ENCODE results near the gene YTHDF1.
"Not testable (repeated sequence)": the region's sequence is repeated elsewhere in the genome, so short reads cannot be mapped to it uniquely, and the experiment has no call there.

The YTHDF1 gene

GRCh38 chr20:63253065-63253437 is 37.1 kb upstream of the YTHDF1 start:
- Histone ChIP-seq H3K27me3 (peaks cover 96% of the 10 kb centered on the region), H3K4me3 (ENCODE audit: low read depth in 1 of 2, low read length in 1 of 2) (no peak overlapping the region), H3K9me3 (no peaks in the 10 kb centered on the region), H3K36me3 (no peaks in the 10 kb centered on the region), H3K27ac (no peak overlapping the region), H3K4me1 (ENCODE audit: control insufficient read depth in 1 of 2, insufficient read depth in 1 of 2, low read depth in 1 of 2, low read length in 1 of 2) (no peaks in the 10 kb centered on the region)
- TF ChIP-seq, protein P1, sequence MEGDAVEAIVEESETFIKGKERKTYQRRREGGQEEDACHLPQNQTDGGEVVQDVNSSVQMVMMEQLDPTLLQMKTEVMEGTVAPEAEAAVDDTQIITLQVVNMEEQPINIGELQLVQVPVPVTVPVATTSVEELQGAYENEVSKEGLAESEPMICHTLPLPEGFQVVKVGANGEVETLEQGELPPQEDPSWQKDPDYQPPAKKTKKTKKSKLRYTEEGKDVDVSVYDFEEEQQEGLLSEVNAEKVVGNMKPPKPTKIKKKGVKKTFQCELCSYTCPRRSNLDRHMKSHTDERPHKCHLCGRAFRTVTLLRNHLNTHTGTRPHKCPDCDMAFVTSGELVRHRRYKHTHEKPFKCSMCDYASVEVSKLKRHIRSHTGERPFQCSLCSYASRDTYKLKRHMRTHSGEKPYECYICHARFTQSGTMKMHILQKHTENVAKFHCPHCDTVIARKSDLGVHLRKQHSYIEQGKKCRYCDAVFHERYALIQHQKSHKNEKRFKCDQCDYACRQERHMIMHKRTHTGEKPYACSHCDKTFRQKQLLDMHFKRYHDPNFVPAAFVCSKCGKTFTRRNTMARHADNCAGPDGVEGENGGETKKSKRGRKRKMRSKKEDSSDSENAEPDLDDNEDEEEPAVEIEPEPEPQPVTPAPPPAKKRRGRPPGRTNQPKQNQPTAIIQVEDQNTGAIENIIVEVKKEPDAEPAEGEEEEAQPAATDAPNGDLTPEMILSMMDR (IDR thresholded peaks at IDR 0.05) = no peak

- Histone ChIP-seq H3K27me3 (peaks cover 98% of the 10 kb centered on the region), H3K4me3 (ENCODE audit: low read depth in 1 of 2, low read length in 1 of 2) (no peak overlapping the region), H3K27ac (no peak overlapping the region), H3K4me1 (ENCODE audit: control insufficient read depth in 1 of 2, insufficient read depth in 1 of 2, low read depth in 1 of 2, low read length in 1 of 2) (no peaks in the 10 kb centered on the region), H3K36me3 (no peaks in the 10 kb centered on the region), H3K9me3 (no peaks in the 10 kb centered on the region)
- TF ChIP-seq, protein P1 (IDR thresholded peaks at IDR 0.05) = no peak
Observed at GRCh38 chr20:63252284-63252711, 36.4 kb upstream of the YTHDF1 start.

DNA sequence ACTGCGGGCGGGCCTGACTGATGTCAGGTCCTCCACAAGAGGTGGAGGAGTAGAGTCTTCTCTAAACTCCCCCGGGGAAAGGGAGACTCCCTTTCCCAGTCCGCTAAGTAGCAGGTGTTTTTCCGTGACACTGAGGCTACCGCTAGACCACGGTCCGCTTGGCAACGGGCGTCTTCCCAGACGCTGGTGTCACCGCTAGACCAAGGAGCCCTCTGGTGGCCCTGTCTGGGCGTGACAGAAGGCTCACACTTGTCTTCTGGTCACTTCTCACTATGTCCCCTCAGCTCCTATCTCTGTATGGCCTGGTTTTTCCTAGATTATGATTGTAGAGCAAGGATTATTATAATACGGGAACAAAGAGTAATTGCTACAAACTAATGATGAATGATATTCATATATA is 35.4 kb upstream of the YTHDF1 start:
- H3K4me3 ChIP-seq (ENCODE audit: low read depth in 1 of 2, low read length in 1 of 2); H3K4me1 ChIP-seq (ENCODE audit: control insufficient read depth in 1 of 2, insufficient read depth in 1 of 2, low read depth in 1 of 2, low read length in 1 of 2); H3K9me3 ChIP-seq; H3K27ac ChIP-seq; H3K36me3 ChIP-seq: not testable (repeated sequence)
- H3K27me3 ChIP-seq = peaks cover 99% of the 10 kb centered on the region

DNA sequence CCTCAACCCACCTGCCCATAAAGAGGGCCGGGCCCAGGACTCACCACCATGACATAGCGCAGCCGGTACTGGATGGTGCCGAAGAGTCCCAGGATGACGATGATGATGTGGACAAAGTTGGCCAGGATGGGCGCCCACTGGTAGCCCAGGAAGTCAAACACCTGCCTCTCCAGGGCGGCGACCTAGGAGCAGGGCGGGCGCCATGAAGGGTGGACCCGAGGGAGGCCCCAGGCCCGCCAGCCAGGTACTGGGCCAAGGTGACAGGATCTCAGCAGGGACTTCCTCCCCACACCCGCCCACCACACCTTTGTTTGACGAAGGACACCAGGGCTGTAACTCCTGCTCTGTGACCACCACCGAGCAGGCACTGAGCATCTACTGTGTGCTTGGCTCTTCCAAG is 34.0 kb upstream of the YTHDF1 start:
- TF ChIP-seq, protein P1 (IDR thresholded peaks at IDR 0.05) = no peak
- H3K27me3 ChIP-seq = peaks cover 99% of the 10 kb centered on the region

DNA sequence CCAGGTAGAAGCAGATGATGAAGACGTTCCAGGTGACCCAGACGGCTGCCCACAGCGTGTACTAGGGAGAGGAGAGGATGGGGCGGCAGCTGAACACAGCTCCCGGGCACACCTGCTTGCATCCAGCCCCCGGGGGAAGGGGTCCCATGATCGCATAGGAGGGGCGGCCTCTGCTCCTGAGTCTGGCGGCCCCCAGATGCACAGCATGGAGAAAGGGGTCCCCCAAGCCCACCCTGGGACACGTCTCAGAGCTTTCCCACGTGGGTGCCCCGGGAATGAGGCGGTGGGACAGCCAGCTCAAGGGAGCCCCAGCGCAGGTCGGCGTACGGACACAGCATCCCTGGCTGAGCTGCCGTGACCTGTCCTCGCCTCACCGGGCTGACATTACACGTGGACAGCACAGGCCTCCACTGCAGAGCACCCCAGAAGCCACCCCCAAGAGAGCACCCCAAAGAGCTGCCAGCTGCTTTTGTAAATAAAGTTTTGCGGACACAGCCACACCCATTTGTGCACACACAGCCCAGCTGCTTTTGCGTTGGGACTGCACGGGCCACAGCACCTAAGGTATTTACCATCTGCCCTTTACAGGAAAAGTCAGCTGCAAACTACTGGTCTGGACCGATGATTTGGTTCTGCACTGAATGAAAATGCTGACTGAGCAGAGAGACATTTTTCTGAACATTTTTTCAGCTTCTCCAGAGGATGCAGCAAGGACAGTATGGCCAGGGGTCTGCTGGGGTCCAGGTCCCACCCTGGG is 33.1 kb upstream of the YTHDF1 start:
- Histone ChIP-seq H3K27me3 (peaks cover 99% of the 10 kb centered on the region), H3K36me3 (no peaks in the 10 kb centered on the region), H3K4me1 (ENCODE audit: control insufficient read depth in 1 of 2, insufficient read depth in 1 of 2, low read depth in 1 of 2, low read length in 1 of 2) (no peaks in the 10 kb centered on the region), H3K27ac (no peak overlapping the region), H3K4me3 (ENCODE audit: low read depth in 1 of 2, low read length in 1 of 2) (no peak overlapping the region), H3K9me3 (no peaks in the 10 kb centered on the region)
- TF ChIP-seq, protein P1 (IDR thresholded peaks at IDR 0.05) = no peak

More for the DNA sequence above, 34.0 kb upstream of the YTHDF1 start:
- Histone ChIP-seq H3K4me1 (ENCODE audit: control insufficient read depth in 1 of 2, insufficient read depth in 1 of 2, low read depth in 1 of 2, low read length in 1 of 2) (no peaks in the 10 kb centered on the region), H3K27ac (no peak overlapping the region), H3K4me3 (ENCODE audit: low read depth in 1 of 2, low read length in 1 of 2) (no peak overlapping the region), H3K9me3 (no peaks in the 10 kb centered on the region), H3K36me3 (no peaks in the 10 kb centered on the region)

DNA sequence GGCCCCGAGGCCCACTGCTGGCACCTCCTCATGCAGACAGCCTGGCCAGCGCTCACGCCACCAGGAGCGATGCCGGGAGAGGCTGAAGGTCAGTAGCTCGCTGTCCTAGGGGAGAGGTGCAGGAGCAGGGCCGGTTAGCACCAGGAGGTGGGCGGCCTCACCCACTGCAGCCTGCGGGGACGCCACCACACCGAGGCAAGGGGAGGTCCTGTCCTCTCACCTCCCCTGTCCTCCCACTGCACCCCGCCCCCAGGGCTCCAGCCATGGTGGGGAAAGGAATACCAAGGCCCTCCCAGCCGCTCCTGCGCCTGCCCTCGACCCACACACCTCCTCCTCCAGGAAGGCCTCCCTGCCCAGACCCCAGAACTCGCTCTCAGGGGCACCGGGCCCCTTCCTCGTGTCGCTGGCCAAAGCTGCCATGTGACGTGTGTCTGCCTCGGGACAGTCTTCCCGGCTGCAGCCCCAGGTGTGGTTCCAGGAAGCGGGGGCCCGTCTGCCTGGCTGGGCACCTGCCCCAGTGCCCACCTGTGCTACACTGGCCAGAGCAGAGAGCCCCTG is 31.8 kb upstream of the YTHDF1 start:
- no peaks in the 10 kb centered on the region for H3K9me3 ChIP-seq
- no peak overlapping the region for H3K4me3 ChIP-seq (ENCODE audit: low read depth in 1 of 2, low read length in 1 of 2)
- H3K36me3 ChIP-seq = no peaks in the 10 kb centered on the region
- H3K27ac ChIP-seq = no peak overlapping the region
- TF ChIP-seq, protein P1 (IDR thresholded peaks at IDR 0.05) = no peak
- H3K27me3 ChIP-seq = peaks cover 88% of the 10 kb centered on the region
- no peaks in the 10 kb centered on the region for H3K4me1 ChIP-seq (ENCODE audit: control insufficient read depth in 1 of 2, insufficient read depth in 1 of 2, low read depth in 1 of 2, low read length in 1 of 2)
